Measurements from ENCODE around the gene BCL7A. TPM values are rescaled to one million over a fixed set of nuclear protein-coding genes. Genes with fewer than 3 reads are reported as not detected.
"Not testable (repeated sequence)": the region's sequence is repeated elsewhere in the genome, so short reads cannot be mapped to it uniquely, and the experiment has no call there.

The BCL7A gene
- total and polyA plus RNA-seq, 2 of the 8 experiments (the other 6 are each of a cell fraction or from before 2014, with no cell fraction given): 11.9 to 12.7 TPM

- not testable (repeated sequence) for H3K79me1 ChIP-seq (ENCODE audit: low read depth, low read length); H3K4me2 ChIP-seq (ENCODE audit: insufficient read depth in 1 of 2, low read depth in 2 of 2, low read length in 2 of 2); FAIRE-seq; H4K5ac ChIP-seq (ENCODE audit: insufficient read length, low read depth, low read length); H3K14ac ChIP-seq (ENCODE audit: insufficient read length); H2AK5ac ChIP-seq (ENCODE audit: low read depth, low read length); H3K18ac ChIP-seq (ENCODE audit: extremely low read depth, low read length); H2BK120ac ChIP-seq (replicated peaks; ENCODE audit: low read depth, low read length); H4K91ac ChIP-seq (replicated peaks; ENCODE audit: insufficient read length, low read length); DNase-seq (ENCODE audit: low read depth in 1 of 2, low spot score in 2 of 2); H3K4me3 ChIP-seq (ENCODE audit: extremely low read depth in 1 of 4, insufficient read depth in 2 of 4, low read depth in 3 of 4, low read length in 4 of 4); H3K79me2 ChIP-seq (ENCODE audit: control insufficient read depth in 1 of 2, insufficient read depth in 2 of 2, low read length in 2 of 2); H3K4me1 ChIP-seq (replicated peaks in 1 of 4; ENCODE audit: control insufficient read depth in 3 of 4, insufficient read depth in 4 of 4, low read length in 3 of 4); H3K9me3 ChIP-seq (ENCODE audit: insufficient read depth in 2 of 2, low read depth in 1 of 2, low read length in 1 of 2); H2BK12ac ChIP-seq (ENCODE audit: low read depth, low read length); H3K9ac ChIP-seq (replicated peaks in 1 of 4; ENCODE audit: extremely low read depth in 1 of 4, low read depth in 3 of 4, low read length in 3 of 4); H3K4ac ChIP-seq (replicated peaks; ENCODE audit: insufficient read length, low read depth, low read length); H2BK15ac ChIP-seq (ENCODE audit: low read length); H4K20me1 ChIP-seq (replicated peaks in 1 of 2; ENCODE audit: control insufficient read depth in 1 of 2, insufficient read depth in 2 of 2, low read length in 2 of 2); H2BK20ac ChIP-seq (ENCODE audit: low read length); H3K23me2 ChIP-seq (ENCODE audit: low read depth, low read length); H3K23ac ChIP-seq (ENCODE audit: insufficient read length); H4K8ac ChIP-seq (ENCODE audit: extremely low read depth, insufficient read depth, low read length); H2AFZ ChIP-seq (ENCODE audit: low read length); H2BK5ac ChIP-seq (ENCODE audit: low read depth, low read length); H3K56ac ChIP-seq (replicated peaks; ENCODE audit: insufficient read length, low read depth, low read length); H3K27me3 ChIP-seq (replicated peaks in 1 of 4; ENCODE audit: control insufficient read depth in 3 of 4, extremely low read depth in 1 of 4, insufficient read depth in 3 of 4, low read length in 3 of 4); H3K27ac ChIP-seq (ENCODE audit: low read depth, low read length)
- CTCF ChIA-PET (ENCODE audit: partially characterized antibody): interaction anchor here (0.9 to 20.6 kb wide), 7 partner anchors 10 to 135 kb away, joined by 3 to 379 read pairs (median 6); no protein-coding TSS in a partner anchor
- peaks cover 5 to 25% (median 18%) of the 10 kb centered on the region in 4 experiments for H3K36me3 ChIP-seq (ENCODE audit: control insufficient read depth in 2 of 4, insufficient read depth in 4 of 4, low read length in 3 of 4)
- POLR2A ChIA-PET (ENCODE audit: partially characterized antibody): interaction anchor here (1.0 to 2.7 kb wide), 2 partner anchors 19 to 22 kb away, joined by 4 to 7 read pairs; no protein-coding TSS in a partner anchor
- WGBS, 2 experiments (ENCODE audit: extremely low coverage in 1 of 2, insufficient coverage in 1 of 2, insufficient read length in 1 of 2, insufficient replicate concordance in 2 of 2, low coverage in 1 of 2, low lambda C conversion rate in 2 of 2, missing lambda C conversion rate in 1 of 2): 93% methylated on average over 7 of the region's 7 CpGs; no CpG with 5 or more reads in 1 of the 2 experiments
Measured at GRCh38 chr12:122056406-122056805, 34.7 kb downstream of the BCL7A start.
